GM12878 (cell line): ENCODE results near the gene RHCG.

Experiments used
- CTCF ChIP-seq, 3 experiments: IDR thresholded peaks in 2 of 3; conservative IDR thresholded peaks in 1 of 3; 2 replicates each; pipeline ENCODE4 v1.5.1; 2011; ENCODE audit warnings: low read depth in 3 of 3, low read length in 3 of 3, mild to moderate bottlenecking in 3 of 3, control low read depth in 2 of 3, moderate library complexity in 2 of 3, inconsistent platforms in 1 of 3, mixed read lengths in 1 of 3; ENCODE audit not compliant: control insufficient read depth in 2 of 3, insufficient read depth in 1 of 3; ENCODE audit errors: extremely low read depth in 1 of 3
- EZH2 ChIP-seq: IDR thresholded peaks from 2 replicates; pipeline ENCODE4 v1.6.1; 2012; ENCODE audit warnings: low read depth, mild to moderate bottlenecking, control low read depth, inconsistent platforms, low read length, borderline replicate concordance; ENCODE audit not compliant: control insufficient read depth
- LARP7 ChIP-seq: fragments of 450-650 bp; IDR thresholded peaks from 2 replicates; pipeline ENCODE4 v1.6.1; 2017; ENCODE audit warnings: mild to moderate bottlenecking
- POLR2A ChIP-seq: IDR thresholded peaks from 2 replicates; pipeline ENCODE4 v1.6.1; 2011; ENCODE audit warnings: low read depth, mild to moderate bottlenecking, low read length
- SMC3 ChIP-seq: IDR thresholded peaks from 2 replicates; pipeline ENCODE4 v1.6.1; 2011; ENCODE audit warnings: low read length, improper control_type of control experiment, borderline replicate concordance
- SREBF2 ChIP-seq: IDR thresholded peaks from 2 replicates; pipeline ENCODE4 v1.6.1; 2012; ENCODE audit warnings: mild to moderate bottlenecking, low read length
- ZNF687 ChIP-seq: fragments of 450-650 bp; IDR thresholded peaks from 2 replicates; pipeline ENCODE4 v1.6.1; 2017; ENCODE audit warnings: mild to moderate bottlenecking, moderate library complexity

GRCh38 chr15:89442155-89442554, 54.2 kb downstream of the RHCG start:
- TF ChIP-seq SREBF2 (no peak), CTCF (IDR thresholded peaks at IDR 0.05 in 2 of 3, conservative IDR thresholded peaks at IDR 0.05 in 1 of 3; ENCODE audit: control insufficient read depth in 2 of 3, extremely low read depth in 1 of 3, insufficient read depth in 1 of 3, low read depth in 3 of 3, low read length in 3 of 3) (no peak), POLR2A (no peak), EZH2 (no peak), LARP7 (no peak), ZNF687 (no peak), SMC3 (no peak)
